ENCODE measurements around the gene CSF2RB.
A peak's percentile ranks its signal among the peaks of the same experiment; 100 is the strongest.

CSF2RB gene

DNA sequence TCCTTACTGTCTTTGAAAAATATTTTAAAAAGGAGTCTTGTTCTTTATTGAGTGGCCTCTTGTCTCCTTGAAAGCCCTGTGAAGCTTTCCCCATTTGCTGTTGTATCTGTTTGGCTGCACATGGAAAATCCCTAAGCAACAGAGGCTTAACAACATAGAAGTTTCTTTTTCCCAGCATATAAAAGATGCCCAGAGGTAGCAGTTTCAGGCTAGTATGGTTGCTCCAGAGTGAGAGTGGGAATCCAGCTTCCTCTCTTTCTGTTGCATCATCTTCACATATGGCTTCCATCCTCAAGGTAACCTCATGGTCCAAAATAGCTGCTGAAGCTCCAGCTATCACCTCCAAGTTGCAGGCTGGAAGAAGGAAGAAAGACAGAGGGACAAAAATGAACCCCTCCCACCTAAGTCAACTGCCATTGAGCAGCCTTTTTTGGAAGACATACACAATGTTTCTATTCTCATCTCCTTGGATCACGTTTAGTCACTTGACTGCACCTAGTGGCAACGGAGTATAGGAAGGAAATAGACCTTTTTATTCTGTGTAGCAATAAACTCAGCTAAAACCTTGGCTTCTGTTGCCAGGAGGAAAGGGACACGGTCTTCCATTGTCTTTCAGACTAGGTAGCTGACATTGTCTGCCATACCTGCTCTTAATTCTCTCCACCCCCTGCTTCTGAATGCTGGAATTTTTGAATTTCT, 5.3 kb downstream of the CSF2RB start:
- H3K36me3 ChIP-seq = peaks cover 17 to 50% (median 34%) of the 10 kb centered on the region in 11 experiments; a peak in 21 of 22 replicates
- H3K4me1 ChIP-seq = peaks cover 43 to 76% (median 52%) of the 10 kb centered on the region in 10 experiments

DNA sequence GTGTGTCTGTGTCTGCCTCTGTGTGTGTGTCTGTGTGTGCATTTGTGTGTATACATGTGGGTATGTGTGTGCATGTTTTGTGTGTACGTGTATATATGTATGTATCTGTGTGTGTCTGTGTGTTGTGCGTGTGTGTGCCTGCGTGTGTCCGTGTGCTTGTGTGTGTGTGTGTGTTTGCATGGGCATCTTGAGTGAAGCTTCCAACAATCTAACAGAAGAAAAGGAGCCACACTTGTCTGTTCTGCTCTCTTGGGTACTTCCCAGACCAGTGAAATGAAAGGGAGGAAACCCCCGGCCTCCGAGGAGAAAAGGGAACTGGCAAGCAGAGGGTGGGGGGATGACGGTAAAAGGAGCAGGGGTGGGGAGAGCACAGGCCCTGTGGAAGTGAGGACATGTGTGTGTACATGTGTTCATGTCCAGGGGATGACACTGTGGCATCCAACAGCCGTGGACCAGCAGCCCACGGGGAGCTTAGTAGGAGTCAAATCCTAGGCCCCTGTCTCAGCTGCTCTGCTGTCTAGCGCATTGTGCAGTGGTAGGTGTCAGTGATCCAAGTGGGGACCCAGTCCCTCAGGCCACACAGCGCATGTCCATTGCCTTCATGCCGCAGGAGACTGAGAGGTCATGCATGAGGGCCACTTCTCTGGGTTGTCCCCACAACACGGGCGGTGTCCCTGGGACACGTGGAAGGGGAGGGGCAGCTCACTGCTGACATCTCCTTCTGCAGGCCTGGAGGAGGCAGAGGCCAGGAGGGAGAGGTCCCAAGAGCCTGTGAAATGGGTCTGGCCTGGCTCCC, 8.1 kb downstream of the CSF2RB start:
- Histone ChIP-seq H3K9me3 (replicated peaks in 1 of 11) (peaks cover 7 to 9% (median 8%) of the 10 kb centered on the region in 11 experiments; a peak in 21 of 22 replicates), H3K4me1 (peaks cover 39 to 59% (median 47%) of the 10 kb centered on the region in 10 experiments), H3K27ac (peak overlapping the region in 10 of 11 experiments; percentile 15 to 69 (median 54); a peak in 19 of 22 replicates), H3K36me3 (peaks cover 37 to 74% (median 58%) of the 10 kb centered on the region in 11 experiments), H3K4me3 (peak overlapping the region in 1 of 10 experiments; percentile 19; a peak in 1 of 20 replicates), H3K4me2 (peak overlapping the region; percentile 73 to 90 (median 84)), H3K9ac (peak overlapping the region; percentile 1 to 65 (median 35); a peak in 14 of 22 replicates), H4K20me1 (peaks cover 5 to 45% (median 13%) of the 10 kb centered on the region in 11 experiments; a peak in 13 of 22 replicates), H3K27me3 (no peaks in the 10 kb centered on the region)
- no peak for TF ChIP-seq Cebpa-rat (IDR thresholded peaks at IDR 0.05)

More for the DNA sequence above, 5.3 kb downstream of the CSF2RB start:
- Histone ChIP-seq H3K4me3 (no peak overlapping the region), H4K20me1 (peaks cover 5 to 47% (median 13%) of the 10 kb centered on the region in 11 experiments; a peak in 13 of 22 replicates), H3K9ac (no peak overlapping the region), H3K4me2 (0 out of 22 replicates have a peak overlapping the region, but pooled peaks of 1 of the 11 experiments have one; percentile 2), H3K9me3 (replicated peaks in 1 of 11) (peaks cover 7 to 9% (median 8%) of the 10 kb centered on the region in 11 experiments; a peak in 21 of 22 replicates), H3K27ac (no peak overlapping the region), H3K27me3 (no peaks in the 10 kb centered on the region)
- peak in 1 of 11 experiments; percentile 40; a peak in 1 of 22 replicates for TF ChIP-seq Cebpa-rat (IDR thresholded peaks at IDR 0.05)

- peak overlapping the region; percentile 73 to 90 (median 84) for H3K4me2 ChIP-seq
- no peak overlapping the region for H3K4me3 ChIP-seq
- H4K20me1 ChIP-seq = peaks cover 5 to 48% (median 13%) of the 10 kb centered on the region in 11 experiments; a peak in 13 of 22 replicates
- TF ChIP-seq Cebpa-rat (IDR thresholded peaks at IDR 0.05) = no peak
- peaks cover 7 to 9% (median 8%) of the 10 kb centered on the region in 11 experiments; a peak in 21 of 22 replicates for H3K9me3 ChIP-seq (replicated peaks in 1 of 11)
- H3K36me3 ChIP-seq = peaks cover 38 to 74% (median 63%) of the 10 kb centered on the region in 11 experiments
- no peaks in the 10 kb centered on the region for H3K27me3 ChIP-seq
- peaks cover 45 to 66% (median 52%) of the 10 kb centered on the region in 10 experiments for H3K4me1 ChIP-seq
- peak overlapping the region in 10 of 11 experiments; percentile 15 to 69 (median 54); a peak in 18 of 22 replicates for H3K27ac ChIP-seq
- peak overlapping the region; percentile 1 to 65 (median 35); a peak in 14 of 22 replicates for H3K9ac ChIP-seq
Measured at GRCh38 chr22:36922105-36922608, 8.7 kb downstream of the CSF2RB start.

DNA sequence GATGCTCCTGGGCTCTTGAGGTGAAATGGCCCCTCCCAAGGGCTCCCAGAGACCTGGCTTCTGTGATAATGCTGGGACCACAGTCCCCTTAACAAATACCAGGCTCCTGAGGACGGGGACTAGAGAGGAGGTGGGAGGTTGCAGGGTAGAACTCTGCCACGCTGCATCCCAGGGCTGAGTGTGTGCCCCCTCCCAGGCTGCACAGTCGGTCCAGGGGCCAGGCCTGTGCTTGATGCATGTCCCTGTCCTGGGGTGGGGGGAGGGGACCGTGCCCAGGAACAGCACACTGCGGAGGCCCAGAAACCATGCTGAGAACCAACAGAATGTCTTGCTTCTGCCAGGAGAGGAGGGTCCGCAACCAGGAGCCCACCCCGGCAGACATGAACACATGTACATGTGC, 9.3 kb downstream of the CSF2RB start:
- peak overlapping the region in 6 of 11 experiments; percentile 31 to 69 (median 60); a peak in 7 of 22 replicates for H3K27ac ChIP-seq

GRCh38 chr22:36923131-36923788, 9.8 kb downstream of the CSF2RB start:
- Histone ChIP-seq H3K27me3 (no peaks in the 10 kb centered on the region), H3K36me3 (peaks cover 38 to 84% (median 63%) of the 10 kb centered on the region in 11 experiments), H3K9ac (no peak overlapping the region; a peak in 1 of 22 replicates), H3K9me3 (replicated peaks in 1 of 11) (peaks cover 7 to 9% (median 8%) of the 10 kb centered on the region in 11 experiments; a peak in 21 of 22 replicates), H4K20me1 (peaks cover 5 to 53% (median 13%) of the 10 kb centered on the region in 11 experiments; a peak in 13 of 22 replicates), H3K27ac (peak overlapping the region in 1 of 11 experiments; percentile 69; a peak in 1 of 22 replicates), H3K4me2 (peak overlapping the region in 6 of 11 experiments; percentile 24 to 90 (median 85); a peak in 6 of 22 replicates), H3K4me3 (no peak overlapping the region), H3K4me1 (peaks cover 56 to 77% (median 62%) of the 10 kb centered on the region in 10 experiments)
- no peak for TF ChIP-seq Cebpa-rat (IDR thresholded peaks at IDR 0.05)

More for the DNA sequence above, 9.3 kb downstream of the CSF2RB start:
- Histone ChIP-seq H3K27me3 (no peaks in the 10 kb centered on the region), H3K9ac (peak overlapping the region in 3 of 11 experiments; percentile 1 to 55 (median 11); a peak in 1 of 22 replicates), H3K9me3 (replicated peaks in 1 of 11) (peaks cover 7 to 9% (median 8%) of the 10 kb centered on the region in 11 experiments; a peak in 21 of 22 replicates), H3K36me3 (peaks cover 38 to 79% (median 63%) of the 10 kb centered on the region in 11 experiments), H3K4me2 (peak overlapping the region in 8 of 11 experiments; percentile 24 to 90 (median 86); a peak in 10 of 22 replicates), H4K20me1 (peaks cover 5 to 48% (median 13%) of the 10 kb centered on the region in 11 experiments; a peak in 13 of 22 replicates), H3K4me1 (peaks cover 51 to 71% (median 58%) of the 10 kb centered on the region in 10 experiments), H3K4me3 (no peak overlapping the region)
- TF ChIP-seq Cebpa-rat (IDR thresholded peaks at IDR 0.05) = no peak

DNA sequence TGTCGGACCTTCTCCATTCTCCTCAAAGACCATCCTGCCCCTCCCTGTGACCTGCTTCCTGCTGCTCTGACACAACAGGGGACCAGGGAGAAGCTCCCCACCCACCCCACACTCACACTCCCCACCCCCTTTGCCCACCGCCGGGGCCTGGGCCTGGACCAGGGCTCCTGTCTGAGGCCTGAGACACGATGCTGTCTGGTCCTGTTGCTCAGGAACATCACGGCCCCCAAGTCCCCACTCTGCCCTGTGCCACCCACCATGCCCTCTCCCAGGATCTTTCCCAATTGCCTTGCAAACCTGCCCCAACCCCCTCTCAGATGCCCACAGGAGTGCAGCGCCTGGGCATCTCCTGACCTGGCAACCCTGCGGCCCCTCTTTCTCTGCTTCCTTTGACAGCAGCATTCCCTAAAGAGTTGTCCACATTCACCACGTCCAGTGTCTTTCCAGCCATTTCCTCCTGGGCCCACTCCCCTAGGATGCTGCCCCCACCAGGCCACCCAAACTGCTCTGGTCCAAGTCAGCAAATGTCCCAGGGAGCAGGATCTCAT, 10.8 kb downstream of the CSF2RB start:
- no peak overlapping the region for H3K9ac ChIP-seq
- no peak overlapping the region for H3K27ac ChIP-seq
- peaks cover 5 to 62% (median 13%) of the 10 kb centered on the region in 11 experiments; a peak in 13 of 22 replicates for H4K20me1 ChIP-seq
- H3K9me3 ChIP-seq (replicated peaks in 1 of 11) = no peaks in the 10 kb centered on the region; a peak in 1 of 22 replicates
- H3K4me1 ChIP-seq = peaks cover 66 to 86% (median 71%) of the 10 kb centered on the region in 10 experiments
- no peak overlapping the region for H3K4me3 ChIP-seq
- no peak overlapping the region for H3K4me2 ChIP-seq
- TF ChIP-seq Cebpa-rat (IDR thresholded peaks at IDR 0.05) = no peak
- peaks cover 30 to 84% (median 57%) of the 10 kb centered on the region in 11 experiments for H3K36me3 ChIP-seq
- 0 out of 22 replicates have a peak, but pooled peaks cover 0 to under 1% (median 0%) of the 10 kb centered on the region in 11 experiments for H3K27me3 ChIP-seq

Data from BLaER1 treated with 17β-estradiol and CSF1 and Interleukin-3, amounts not matched to agents 10 nM and 100 nM (cell line).